DOHH2 (cell line): Measurements from ENCODE around the gene FRMPD4.

Experiments used
- CTCF ChIP-seq: fragments of 200-600 bp; sonication (generic); IDR thresholded peaks from one replicate; pipeline ENCODE4 v1.5.1; 2014; ENCODE audit warnings: antibody characterized with exemption, mild to moderate bottlenecking, low read depth, low read length; ENCODE audit not compliant: poor library complexity, severe bottlenecking
- EZH2phosphoT487 ChIP-seq: fragments of 200-600 bp; sonication (generic); IDR thresholded peaks from 2 replicates; pipeline ENCODE4 v1.6.1; 2017; ENCODE audit warnings: borderline replicate concordance, mild to moderate bottlenecking, antibody characterized with exemption, low read length, moderate library complexity, mixed read lengths

DNA sequence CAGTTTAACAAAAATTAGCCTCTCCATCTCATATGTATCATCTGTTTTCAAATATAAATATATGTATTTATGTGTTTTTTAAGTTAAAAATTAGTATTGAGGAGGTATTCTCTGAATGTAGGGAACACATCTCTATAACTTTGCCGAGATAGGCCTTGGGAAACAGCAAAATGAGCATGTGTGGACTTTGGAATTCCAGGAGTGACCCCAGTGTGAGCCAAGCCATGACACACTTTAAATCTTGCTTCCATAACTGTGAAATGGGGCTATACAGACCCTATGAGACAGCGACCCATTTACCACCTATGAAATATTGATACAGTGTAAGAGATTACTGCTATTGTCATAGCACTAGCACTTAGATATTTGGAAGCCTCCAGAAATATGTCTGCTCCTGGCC, 58.8 kb downstream of the FRMPD4 start:
- no peak for TF ChIP-seq CTCF
- TF ChIP-seq EZH2phosphoT487 = no peak
